Suprapubic skin (tissue), 3 donors: Measurements from ENCODE around the gene ELOF1.

Source experiments
- POLR2A ChIP-seq, 2 donors: fragments of 450-650 bp; IDR thresholded peaks; one replicate each; pipeline ENCODE4 v1.6.1; 2017; ENCODE audit warnings: antibody characterized with exemption in 2 of 2, mild to moderate bottlenecking in 2 of 2, moderate library complexity in 2 of 2
- TF ChIP-seq, protein P1 (sequence below), 2 donors: fragments of 200-600 bp in 1 of 2; fragments of 450-650 bp in 1 of 2; sonication (generic) in 1 of 2; IDR thresholded peaks; one replicate each; pipeline ENCODE4 v1.5.1; 2016 to 2019; ENCODE audit warnings: antibody characterized with exemption in 2 of 2, mild to moderate bottlenecking in 1 of 2, moderate library complexity in 1 of 2

DNA sequence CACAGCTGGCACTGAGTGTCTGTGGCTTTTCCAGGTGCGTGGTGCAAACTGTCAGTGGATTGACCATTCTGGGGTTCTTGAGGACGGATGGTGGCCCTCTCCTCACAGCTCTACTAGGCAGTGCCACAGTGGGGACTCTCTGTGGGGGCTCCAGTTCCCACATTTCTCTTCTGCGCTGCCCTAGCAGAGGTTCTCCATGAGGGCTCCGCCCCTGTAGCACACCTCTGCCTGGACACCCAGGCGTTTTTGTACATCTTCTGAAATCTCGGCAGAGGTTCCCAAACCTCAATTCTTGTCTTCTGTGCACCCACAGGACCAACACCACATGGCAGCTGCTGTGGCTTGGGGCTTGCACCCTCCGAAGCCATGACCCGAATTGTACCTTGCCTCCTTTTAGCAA is 47.5 kb upstream of the ELOF1 start:
- TF ChIP-seq, protein P1, sequence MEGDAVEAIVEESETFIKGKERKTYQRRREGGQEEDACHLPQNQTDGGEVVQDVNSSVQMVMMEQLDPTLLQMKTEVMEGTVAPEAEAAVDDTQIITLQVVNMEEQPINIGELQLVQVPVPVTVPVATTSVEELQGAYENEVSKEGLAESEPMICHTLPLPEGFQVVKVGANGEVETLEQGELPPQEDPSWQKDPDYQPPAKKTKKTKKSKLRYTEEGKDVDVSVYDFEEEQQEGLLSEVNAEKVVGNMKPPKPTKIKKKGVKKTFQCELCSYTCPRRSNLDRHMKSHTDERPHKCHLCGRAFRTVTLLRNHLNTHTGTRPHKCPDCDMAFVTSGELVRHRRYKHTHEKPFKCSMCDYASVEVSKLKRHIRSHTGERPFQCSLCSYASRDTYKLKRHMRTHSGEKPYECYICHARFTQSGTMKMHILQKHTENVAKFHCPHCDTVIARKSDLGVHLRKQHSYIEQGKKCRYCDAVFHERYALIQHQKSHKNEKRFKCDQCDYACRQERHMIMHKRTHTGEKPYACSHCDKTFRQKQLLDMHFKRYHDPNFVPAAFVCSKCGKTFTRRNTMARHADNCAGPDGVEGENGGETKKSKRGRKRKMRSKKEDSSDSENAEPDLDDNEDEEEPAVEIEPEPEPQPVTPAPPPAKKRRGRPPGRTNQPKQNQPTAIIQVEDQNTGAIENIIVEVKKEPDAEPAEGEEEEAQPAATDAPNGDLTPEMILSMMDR (IDR thresholded peaks at IDR 0.05) = no peak
- TF ChIP-seq POLR2A (IDR thresholded peaks at IDR 0.05) = no peak
